GM23338 (cell line): Measurements from ENCODE around the gene NRG3. TPM values are rescaled to one million over a fixed set of nuclear protein-coding genes. Genes with fewer than 3 reads are reported as not detected.
A peak's percentile ranks its signal among the peaks of the same experiment; 100 is the strongest.

ENCODE experiments used
- ATAC-seq: fragments of 200-7000 bp; cut with Tn5 transposase; 3 replicates; pipeline ENCODE4 v1.9.1; 2020
- DNase-seq: peaks from one replicate; pipeline ENCODE4 v3.0.0-alpha.2; 2015; ENCODE audit warnings: low spot score
- H2AFZ ChIP-seq: fragments of 200-600 bp; sonication (generic); 2 replicates; pipeline ENCODE4 v1.8.0; 2016; ENCODE audit warnings: antibody characterized with exemption, mild to moderate bottlenecking, moderate library complexity
- H3F3A ChIP-seq: fragments of 200-600 bp; sonication (generic); replicated peaks from 2 replicates; pipeline ENCODE4 v1.8.0; 2017; ENCODE audit warnings: antibody characterized with exemption, mixed run types, low read depth
- H3K27ac ChIP-seq: fragments of 200-600 bp; sonication (generic); 2 replicates; pipeline ENCODE4 v1.6.1; 2016; ENCODE audit warnings: low read depth
- H3K27me3 ChIP-seq: fragments of 200-600 bp; sonication (generic); 2 replicates; pipeline ENCODE4 v1.8.0; 2016; ENCODE audit warnings: mild to moderate bottlenecking, mixed run types, moderate library complexity; ENCODE audit not compliant: insufficient read depth
- H3K36me3 ChIP-seq: fragments of 200-600 bp; sonication (generic); 2 replicates; pipeline ENCODE4 v1.8.0; 2016; ENCODE audit warnings: mild to moderate bottlenecking; ENCODE audit not compliant: insufficient read depth
- H3K4me1 ChIP-seq: fragments of 200-600 bp; sonication (generic); 2 replicates; pipeline ENCODE4 v1.8.0; 2016; ENCODE audit warnings: mild to moderate bottlenecking, moderate library complexity; ENCODE audit not compliant: insufficient read depth
- H3K4me2 ChIP-seq: fragments of 200-600 bp; sonication (generic); 2 replicates; pipeline ENCODE4 v1.7.1; 2017; ENCODE audit warnings: mixed run types
- H3K4me3 ChIP-seq: fragments of 200-600 bp; sonication (generic); 2 replicates; pipeline ENCODE4 v1.6.1; 2016; ENCODE audit warnings: mixed run types
- H3K79me2 ChIP-seq: fragments of 200-600 bp; sonication (generic); replicated peaks from 2 replicates; pipeline ENCODE4 v1.8.0; 2017; ENCODE audit warnings: mild to moderate bottlenecking; ENCODE audit not compliant: insufficient read depth
- H3K9me2 ChIP-seq: fragments of 200-600 bp; sonication (generic); 2 replicates; pipeline ENCODE4 v1.8.0; 2017; ENCODE audit not compliant: insufficient read depth
- H4K20me1 ChIP-seq: fragments of 200-600 bp; sonication (generic); replicated peaks from 2 replicates; pipeline ENCODE4 v1.8.0; 2017; ENCODE audit warnings: mild to moderate bottlenecking; ENCODE audit not compliant: insufficient read depth
- H3K27ac Mint-ChIP-seq: 2 replicates; pipeline ENCODE4 v1.8.0; 2020; ENCODE audit warnings: inconsistent platforms, mild to moderate bottlenecking, moderate library complexity, mixed read lengths
- H3K27me3 Mint-ChIP-seq: 3 replicates; pipeline ENCODE4 v1.8.0; 2022; ENCODE audit warnings: low read depth, mild to moderate bottlenecking, moderate library complexity, mixed read lengths, inconsistent platforms; ENCODE audit not compliant: insufficient read depth, poor library complexity
- H3K36me3 Mint-ChIP-seq: 3 replicates; pipeline ENCODE4 v1.8.0; 2021; ENCODE audit warnings: low read depth, mild to moderate bottlenecking, inconsistent platforms, moderate library complexity, mixed read lengths
- H3K4me1 Mint-ChIP-seq: 3 replicates; pipeline ENCODE4 v1.8.0; 2020; ENCODE audit warnings: mild to moderate bottlenecking, inconsistent platforms, mixed read lengths
- H3K4me3 Mint-ChIP-seq: 3 replicates; pipeline ENCODE4 v1.8.0; 2021; ENCODE audit warnings: moderate library complexity, mild to moderate bottlenecking, inconsistent platforms, mixed read lengths
- H3K9me3 Mint-ChIP-seq: 3 replicates; pipeline ENCODE4 v1.8.0; 2020; ENCODE audit warnings: moderate library complexity, mild to moderate bottlenecking, inconsistent platforms, mixed read lengths
- CREB1 ChIP-seq: fragments of 250-450 bp; sonication (Bioruptor Pico); IDR thresholded peaks from 2 replicates; pipeline ENCODE4 v1.5.0; 2020; ENCODE audit warnings: low read depth, mild to moderate bottlenecking, moderate library complexity
- JUNB ChIP-seq: IDR thresholded peaks from one replicate; pipeline ENCODE4 v1.6.1; 2016; ENCODE audit warnings: antibody characterized with exemption; ENCODE audit not compliant: unreplicated experiment
- NANOG ChIP-seq: IDR thresholded peaks from 2 replicates; pipeline ENCODE4 v1.6.1; 2016; ENCODE audit warnings: antibody characterized with exemption, borderline replicate concordance
- POLR2AphosphoS5 ChIP-seq: IDR thresholded peaks from 2 replicates; pipeline ENCODE4 v1.6.1; 2016; ENCODE audit warnings: antibody characterized with exemption, low read depth
- REST ChIP-seq: IDR thresholded peaks from one replicate; pipeline ENCODE4 v1.6.1; 2018; ENCODE audit warnings: antibody characterized with exemption; ENCODE audit not compliant: unreplicated experiment
- STAT1 ChIP-seq: IDR thresholded peaks from one replicate; pipeline ENCODE4 v1.6.1; 2016; ENCODE audit warnings: antibody characterized with exemption; ENCODE audit not compliant: unreplicated experiment
- polyA plus RNA-seq: library from polyadenylated mRNA; unstranded; fragments of >200 nt; fragmentation: Nextera tagmentation; extraction: Ambion mirVana; gene quantifications from 2 replicates; pipeline ENCODE4 v1.2.1, GENCODE V29; 2016
- total RNA-seq: library from RNA; depleted of rRNA; stranded (reverse); fragments of >200 nt; shearing (Covaris generic); gene quantifications from 2 replicates; pipeline ENCODE4 v1.2.3, GENCODE V29; 2014
- TF ChIP-seq, protein P1 (sequence below): IDR thresholded peaks from 2 replicates; pipeline ENCODE4 v1.6.1; 2016; ENCODE audit warnings: antibody characterized with exemption
- TF ChIP-seq, protein P2 (sequence below): fragments of 250-450 bp; sonication (Bioruptor Pico); IDR thresholded peaks from 2 replicates; pipeline ENCODE4 v1.5.0; 2020; ENCODE audit warnings: mild to moderate bottlenecking, moderate library complexity

Gene NRG3
- total and polyA plus RNA-seq, 2 experiments from 2014 or later = 1.9 to 3.9 TPM

- H3K4me3 ChIP-seq = no peak overlapping the region
- no peak for TF ChIP-seq JUNB
- no peak for TF ChIP-seq REST
- TF ChIP-seq, protein P1, sequence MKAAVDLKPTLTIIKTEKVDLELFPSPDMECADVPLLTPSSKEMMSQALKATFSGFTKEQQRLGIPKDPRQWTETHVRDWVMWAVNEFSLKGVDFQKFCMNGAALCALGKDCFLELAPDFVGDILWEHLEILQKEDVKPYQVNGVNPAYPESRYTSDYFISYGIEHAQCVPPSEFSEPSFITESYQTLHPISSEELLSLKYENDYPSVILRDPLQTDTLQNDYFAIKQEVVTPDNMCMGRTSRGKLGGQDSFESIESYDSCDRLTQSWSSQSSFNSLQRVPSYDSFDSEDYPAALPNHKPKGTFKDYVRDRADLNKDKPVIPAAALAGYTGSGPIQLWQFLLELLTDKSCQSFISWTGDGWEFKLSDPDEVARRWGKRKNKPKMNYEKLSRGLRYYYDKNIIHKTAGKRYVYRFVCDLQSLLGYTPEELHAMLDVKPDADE = no peak
- no peak for TF ChIP-seq STAT1
- Mint-ChIP-seq H3K4me1 (no peaks in the 10 kb centered on the region), H3K4me3 (no peak overlapping the region), H3K27ac (0 out of 2 replicates have a peak overlapping the region, but pooled peaks have one; percentile 16), H3K27me3 (peaks cover 2% of the 10 kb centered on the region), H3K9me3 (no peaks in the 10 kb centered on the region), H3K36me3 (no peaks in the 10 kb centered on the region)
- ATAC-seq (no peak), DNase-seq (no peak)
- no peaks in the 10 kb centered on the region for H4K20me1 ChIP-seq
- no peaks in the 10 kb centered on the region for H3F3A ChIP-seq
- H3K36me3 ChIP-seq = no peaks in the 10 kb centered on the region
- H3K9me2 ChIP-seq = no peaks in the 10 kb centered on the region
- no peaks in the 10 kb centered on the region for H3K79me2 ChIP-seq
- no peak overlapping the region for H2AFZ ChIP-seq
- no peak overlapping the region for H3K4me2 ChIP-seq
- no peaks in the 10 kb centered on the region for H3K27me3 ChIP-seq
- no peaks in the 10 kb centered on the region for H3K4me1 ChIP-seq
- H3K27ac ChIP-seq = no peak overlapping the region
Measured at GRCh38 chr10:82282782-82283456, 407.9 kb downstream of the NRG3 start.

- Histone ChIP-seq H3K4me2 (no peak overlapping the region), H3K4me3 (no peak overlapping the region), H3K79me2 (no peaks in the 10 kb centered on the region), H3F3A (no peaks in the 10 kb centered on the region), H4K20me1 (no peaks in the 10 kb centered on the region), H3K4me1 (no peaks in the 10 kb centered on the region), H3K27me3 (no peaks in the 10 kb centered on the region), H3K9me2 (no peaks in the 10 kb centered on the region), H3K27ac (no peak overlapping the region), H3K36me3 (no peaks in the 10 kb centered on the region), H2AFZ (no peak overlapping the region)
- Mint-ChIP-seq H3K4me3 (no peak overlapping the region), H3K27ac (no peak overlapping the region), H3K9me3 (no peaks in the 10 kb centered on the region), H3K36me3 (no peaks in the 10 kb centered on the region), H3K4me1 (no peaks in the 10 kb centered on the region), H3K27me3 (peaks cover 2% of the 10 kb centered on the region)
- TF ChIP-seq, protein P2, sequence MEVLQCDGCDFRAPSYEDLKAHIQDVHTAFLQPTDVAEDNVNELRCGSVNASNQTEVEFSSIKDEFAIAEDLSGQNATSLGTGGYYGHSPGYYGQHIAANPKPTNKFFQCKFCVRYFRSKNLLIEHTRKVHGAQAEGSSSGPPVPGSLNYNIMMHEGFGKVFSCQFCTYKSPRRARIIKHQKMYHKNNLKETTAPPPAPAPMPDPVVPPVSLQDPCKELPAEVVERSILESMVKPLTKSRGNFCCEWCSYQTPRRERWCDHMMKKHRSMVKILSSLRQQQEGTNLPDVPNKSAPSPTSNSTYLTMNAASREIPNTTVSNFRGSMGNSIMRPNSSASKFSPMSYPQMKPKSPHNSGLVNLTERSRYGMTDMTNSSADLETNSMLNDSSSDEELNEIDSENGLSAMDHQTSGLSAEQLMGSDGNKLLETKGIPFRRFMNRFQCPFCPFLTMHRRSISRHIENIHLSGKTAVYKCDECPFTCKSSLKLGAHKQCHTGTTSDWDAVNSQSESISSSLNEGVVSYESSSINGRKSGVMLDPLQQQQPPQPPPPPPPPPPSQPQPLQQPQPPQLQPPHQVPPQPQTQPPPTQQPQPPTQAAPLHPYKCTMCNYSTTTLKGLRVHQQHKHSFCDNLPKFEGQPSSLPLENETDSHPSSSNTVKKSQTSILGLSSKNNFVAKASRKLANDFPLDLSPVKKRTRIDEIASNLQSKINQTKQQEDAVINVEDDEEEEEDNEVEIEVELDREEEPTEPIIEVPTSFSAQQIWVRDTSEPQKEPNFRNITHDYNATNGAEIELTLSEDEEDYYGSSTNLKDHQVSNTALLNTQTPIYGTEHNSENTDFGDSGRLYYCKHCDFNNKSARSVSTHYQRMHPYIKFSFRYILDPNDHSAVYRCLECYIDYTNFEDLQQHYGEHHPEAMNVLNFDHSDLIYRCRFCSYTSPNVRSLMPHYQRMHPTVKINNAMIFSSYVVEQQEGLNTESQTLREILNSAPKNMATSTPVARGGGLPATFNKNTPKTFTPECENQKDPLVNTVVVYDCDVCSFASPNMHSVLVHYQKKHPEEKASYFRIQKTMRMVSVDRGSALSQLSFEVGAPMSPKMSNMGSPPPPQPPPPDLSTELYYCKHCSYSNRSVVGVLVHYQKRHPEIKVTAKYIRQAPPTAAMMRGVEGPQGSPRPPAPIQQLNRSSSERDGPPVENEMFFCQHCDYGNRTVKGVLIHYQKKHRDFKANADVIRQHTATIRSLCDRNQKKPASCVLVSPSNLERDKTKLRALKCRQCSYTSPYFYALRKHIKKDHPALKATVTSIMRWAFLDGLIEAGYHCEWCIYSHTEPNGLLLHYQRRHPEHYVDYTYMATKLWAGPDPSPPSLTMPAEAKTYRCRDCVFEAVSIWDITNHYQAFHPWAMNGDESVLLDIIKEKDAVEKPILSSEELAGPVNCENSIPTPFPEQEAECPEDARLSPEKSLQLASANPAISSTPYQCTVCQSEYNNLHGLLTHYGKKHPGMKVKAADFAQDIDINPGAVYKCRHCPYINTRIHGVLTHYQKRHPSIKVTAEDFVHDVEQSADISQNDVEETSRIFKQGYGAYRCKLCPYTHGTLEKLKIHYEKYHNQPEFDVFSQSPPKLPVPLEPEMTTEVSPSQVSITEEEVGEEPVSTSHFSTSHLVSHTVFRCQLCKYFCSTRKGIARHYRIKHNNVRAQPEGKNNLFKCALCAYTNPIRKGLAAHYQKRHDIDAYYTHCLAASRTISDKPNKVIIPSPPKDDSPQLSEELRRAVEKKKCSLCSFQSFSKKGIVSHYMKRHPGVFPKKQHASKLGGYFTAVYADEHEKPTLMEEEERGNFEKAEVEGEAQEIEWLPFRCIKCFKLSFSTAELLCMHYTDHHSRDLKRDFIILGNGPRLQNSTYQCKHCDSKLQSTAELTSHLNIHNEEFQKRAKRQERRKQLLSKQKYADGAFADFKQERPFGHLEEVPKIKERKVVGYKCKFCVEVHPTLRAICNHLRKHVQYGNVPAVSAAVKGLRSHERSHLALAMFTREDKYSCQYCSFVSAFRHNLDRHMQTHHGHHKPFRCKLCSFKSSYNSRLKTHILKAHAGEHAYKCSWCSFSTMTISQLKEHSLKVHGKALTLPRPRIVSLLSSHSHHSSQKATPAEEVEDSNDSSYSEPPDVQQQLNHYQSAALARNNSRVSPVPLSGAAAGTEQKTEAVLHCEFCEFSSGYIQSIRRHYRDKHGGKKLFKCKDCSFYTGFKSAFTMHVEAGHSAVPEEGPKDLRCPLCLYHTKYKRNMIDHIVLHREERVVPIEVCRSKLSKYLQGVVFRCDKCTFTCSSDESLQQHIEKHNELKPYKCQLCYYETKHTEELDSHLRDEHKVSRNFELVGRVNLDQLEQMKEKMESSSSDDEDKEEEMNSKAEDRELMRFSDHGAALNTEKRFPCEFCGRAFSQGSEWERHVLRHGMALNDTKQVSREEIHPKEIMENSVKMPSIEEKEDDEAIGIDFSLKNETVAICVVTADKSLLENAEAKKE (CRISPR knock-in tag) = no peak
- TF ChIP-seq JUNB (no peak), CREB1 (no peak), POLR2AphosphoS5 (no peak), NANOG (no peak)
- TF ChIP-seq, protein P1 = no peak
- ATAC-seq (no peak), DNase-seq (no peak)
Measured at GRCh38 chr10:82284180-82284579, 409.2 kb downstream of the NRG3 start.
